HepG2 (cell line): ENCODE measurements around the gene PRIMPOL. TPM values are rescaled to one million over a fixed set of nuclear protein-coding genes. Genes with fewer than 3 reads are reported as not detected.

Experiments
- ATAC-seq: fragments of 200-7000 bp; cut with Tn5 transposase; 3 replicates; pipeline ENCODE4 v1.9.1; 2020; ENCODE audit warnings: mild to moderate bottlenecking, moderate library complexity
- BruUV-seq: library from RNA; stranded (reverse); fragments of 400-500 nt; replicated peaks from 2 replicates; lab custom pipeline; 2021; lab: Mats Ljungman, UMichigan
- CTCF ChIA-PET: fragments of 300-600 bp; formaldehyde crosslinking; extraction: SDS; loops from one replicate; lab custom pipeline; 2021; ENCODE audit warnings: low total read pairs, inconsistent platforms, low intra/inter-chr PET ratio; lab: Yijun Ruan, JAX
- POLR2A ChIA-PET: fragments of 350-600 bp; sonication (Branson Sonifier 250); formaldehyde crosslinking; loops from one replicate; lab custom pipeline; 2020; ENCODE audit warnings: antibody characterized with exemption, inconsistent platforms; lab: Yijun Ruan, JAX
- DNase-seq: peaks from one replicate; pipeline ENCODE4 v3.0.0-alpha.2; 2015; ENCODE audit warnings: low spot score
- FAIRE-seq: peaks from 3 replicates; lab custom pipeline; 2011; peaks lifted over from hg19 to GRCh38; lab: Jason Lieb, UNC
- H2AFZ ChIP-seq: one replicate; pipeline ENCODE4 v1.6.1; 2011; ENCODE audit warnings: low read length, inconsistent platforms
- H3K27ac ChIP-seq: fragments of 300-600 bp; 3 replicates; pipeline ENCODE4 v1.8.0; 2011; ENCODE audit warnings: mixed run types, mild to moderate bottlenecking, mixed read lengths, low read length, inconsistent platforms; ENCODE audit not compliant: insufficient read depth; ENCODE audit errors: extremely low read length
- H3K27me3 ChIP-seq, 2 experiments: fragments of 200-600 bp in 1 of 2; 2 replicates in 1 of 2; 3 replicates in 1 of 2; pipeline versions ENCODE4 v1.6.0 to v1.8.0; 2011; ENCODE audit warnings: low read length in 2 of 2, mild to moderate bottlenecking in 2 of 2, moderate library complexity in 2 of 2, inconsistent platforms in 1 of 2; ENCODE audit not compliant: insufficient read depth in 2 of 2, control insufficient read depth in 1 of 2
- H3K36me3 ChIP-seq, 2 experiments: fragments of 200-600 bp in 1 of 2; replicated peaks in 1 of 2; 2 replicates in 1 of 2; 3 replicates in 1 of 2; pipeline versions ENCODE4 v1.5.1 to v1.8.0; 2011; ENCODE audit warnings: low read length in 2 of 2, inconsistent platforms in 1 of 2; ENCODE audit not compliant: insufficient read depth in 2 of 2, control insufficient read depth in 1 of 2
- H3K4me1 ChIP-seq: 2 replicates; pipeline ENCODE4 v1.5.1; 2012; ENCODE audit warnings: low read length, inconsistent platforms; ENCODE audit not compliant: insufficient read depth
- H3K4me2 ChIP-seq: 2 replicates; pipeline ENCODE4 v1.6.0; 2011; ENCODE audit warnings: low read depth, low read length, inconsistent platforms
- H3K4me3 ChIP-seq, 3 experiments: fragments of 200-600 bp in 1 of 3; sonication (generic), shearing (Covaris generic) in 1 of 3; replicated peaks in 1 of 3; 2 replicates each; pipeline ENCODE4 v1.5.1; 2011 to 2016; ENCODE audit warnings: low read length in 3 of 3, inconsistent platforms in 2 of 3, low read depth in 2 of 3, mild to moderate bottlenecking in 2 of 3, control low read depth in 1 of 3, mixed read lengths in 1 of 3; ENCODE audit not compliant: insufficient read depth in 1 of 3
- H3K79me2 ChIP-seq: one replicate; pipeline ENCODE4 v1.6.1; 2011; ENCODE audit warnings: low read length, inconsistent platforms; ENCODE audit not compliant: insufficient read depth
- H3K9ac ChIP-seq: 2 replicates; pipeline ENCODE4 v1.6.0; 2011; ENCODE audit warnings: mild to moderate bottlenecking, low read depth, low read length, inconsistent platforms; ENCODE audit not compliant: insufficient read depth
- H3K9me3 ChIP-seq: 2 replicates; pipeline ENCODE4 v1.5.1; 2012; ENCODE audit warnings: mild to moderate bottlenecking, low read length
- H4K20me1 ChIP-seq: 2 replicates; pipeline ENCODE4 v1.6.0; 2011; ENCODE audit warnings: inconsistent platforms, mild to moderate bottlenecking, low read length, moderate library complexity; ENCODE audit not compliant: insufficient read depth
- ATF5 ChIP-seq: sonication (generic); formaldehyde crosslinking; IDR thresholded peaks from 2 replicates; pipeline ENCODE4 v1.4.0; 2020; ENCODE audit warnings: mild to moderate bottlenecking, low read depth, missing genetic modification reagents
- BCL6 ChIP-seq: IDR thresholded peaks from 2 replicates; pipeline ENCODE4 v1.6.1; 2016; ENCODE audit warnings: missing genetic modification reagents, missing compliant biosample characterization
- CEBPG ChIP-seq: IDR thresholded peaks from 2 replicates; pipeline ENCODE4 v1.6.1; 2016
- EP300 ChIP-seq, 3 experiments: sonication (generic) in 1 of 3; formaldehyde crosslinking in 1 of 3; IDR thresholded peaks; 2 replicates each; pipeline versions ENCODE4 v1.5.1 to v1.6.1; 2011 to 2020; ENCODE audit warnings: low read depth in 2 of 3, low read length in 2 of 3, borderline replicate concordance in 1 of 3, improper control_type of control experiment in 1 of 3, mild to moderate bottlenecking in 1 of 3, missing genetic modification reagents in 1 of 3, moderate library complexity in 1 of 3
- GRHL1 ChIP-seq: sonication (generic); formaldehyde crosslinking; conservative IDR thresholded peaks from 2 replicates; pipeline ENCODE4 v1.8.0; 2022; ENCODE audit warnings: missing genetic modification reagents
- MNT ChIP-seq: fragments of 450-650 bp; IDR thresholded peaks from 2 replicates; pipeline ENCODE4 v1.6.1; 2016
- MTF1 ChIP-seq: sonication (generic); formaldehyde crosslinking; IDR thresholded peaks from 2 replicates; pipeline ENCODE4 v1.5.0; 2020; ENCODE audit warnings: missing genetic modification reagents
- MXD1 ChIP-seq: sonication (generic); formaldehyde crosslinking; IDR thresholded peaks from 2 replicates; pipeline ENCODE4 v1.4.0; 2020; ENCODE audit warnings: mild to moderate bottlenecking, missing genetic modification reagents
- RXRB ChIP-seq: IDR thresholded peaks from 2 replicates; pipeline ENCODE4 v1.6.1; 2016; ENCODE audit warnings: borderline replicate concordance, missing genetic modification reagents, missing compliant biosample characterization
- SNAPC5 ChIP-seq: sonication (generic); formaldehyde crosslinking; IDR thresholded peaks from 2 replicates; pipeline ENCODE4 v1.8.1; 2023; ENCODE audit warnings: mild to moderate bottlenecking, missing genetic modification reagents, borderline replicate concordance
- TEF ChIP-seq: sonication (generic); formaldehyde crosslinking; IDR thresholded peaks from 2 replicates; pipeline ENCODE4 v1.5.0; 2020; ENCODE audit warnings: missing genetic modification reagents
- ZNF414 ChIP-seq: sonication (generic); formaldehyde crosslinking; IDR thresholded peaks from 2 replicates; pipeline ENCODE4 v1.5.0; 2020; ENCODE audit warnings: missing genetic modification reagents
- ZNF510 ChIP-seq: sonication (generic); formaldehyde crosslinking; IDR thresholded peaks from 2 replicates; pipeline ENCODE4 v1.4.0; 2020; ENCODE audit warnings: low read depth, mild to moderate bottlenecking, missing genetic modification reagents
- WGBS: methylation state at CpG from one replicate; pipeline ENCODE4 v1.1.6; 2017; ENCODE audit warnings: low lambda C conversion rate; 5-methylcytosine and 5-hydroxymethylcytosine counted together
- in situ Hi-C: cut with HindIII; loops from 2 replicates; pipeline ENCODE4 v1.10.0; 2017; ENCODE audit warnings: low pct_unique_long_range_greater_than_20kb; ENCODE audit not compliant: extremely low pct_ligation_motif_present
- intact Hi-C: fragments of 100-400 bp; cut with micrococcal nuclease; formaldehyde crosslinking; loops from one replicate; pipeline ENCODE4 v1.10.0; 2022; ENCODE audit not compliant: unreplicated experiment
- polyA plus RNA-seq, 8 experiments: library from polyadenylated mRNA; depleted of rRNA in 3 of 8; stranded (reverse) in 7 of 8; unstranded in 1 of 8; fragments of >200 nt; fragmentation: Illumina TruSeq in 4 of 8; extraction: Trizol in 4 of 8; gene quantifications; 2 replicates each; pipeline versions ENCODE4 v1.2.1 to v1.2.3, GENCODE V29; 2011 to 2016; ENCODE audit warnings: low read depth in 4 of 8, missing spikeins in 1 of 8, mixed read lengths in 1 of 8; ENCODE audit not compliant: insufficient read depth in 1 of 8
- total RNA-seq, 5 experiments: library from RNA; depleted of rRNA; stranded (reverse); fragments of >200 nt; fragmentation: Illumina TruSeq; extraction: Trizol; gene quantifications; 2 replicates each; pipeline ENCODE4 v1.2.3, GENCODE V29; 2016; ENCODE audit warnings: low read depth in 1 of 5

Gene PRIMPOL
- total and polyA plus RNA-seq, 2 of the 13 experiments (the other 11 are each of a cell fraction or from before 2014, with no cell fraction given), result 7.3 to 11.0 TPM

GRCh38 chr4:184728858-184729257 is 79.3 kb downstream of the PRIMPOL start (continued):
- no peak for TF ChIP-seq GRHL1 (CRISPR knock-in tag)
- no peak for TF ChIP-seq ZNF510
- no peak for TF ChIP-seq MTF1 (CRISPR knock-in tag)
- peak; percentile 40; the same call in 1 of the 2 replicates for TF ChIP-seq BCL6 (CRISPR knock-in tag)
- TF ChIP-seq EP300 (IDR thresholded peaks at IDR 0.05; ENCODE audit: low read depth in 2 of 2, low read length in 2 of 2), result peak in 1 of 2 experiments; percentile 45; a peak in 1 of 4 replicates
- TF ChIP-seq EP300 (CRISPR knock-in tag; IDR thresholded peaks at IDR 0.05; ENCODE audit: borderline replicate concordance), result no peak
- TF ChIP-seq TEF (CRISPR knock-in tag), result no peak

- 73% methylated on average over 5 of the region's 5 CpGs for WGBS
- POLR2A ChIA-PET, result no interaction called here
- Histone ChIP-seq H3K4me2 (no peak overlapping the region), H3K27ac (no peak overlapping the region), H3K4me3 (no peak overlapping the region), H4K20me1 (no peaks in the 10 kb centered on the region), H3K79me2 (peaks cover 46% of the 10 kb centered on the region), H3K27me3 (no peaks in the 10 kb centered on the region), H3K4me1 (peaks cover 58% of the 10 kb centered on the region), H3K36me3 (peaks cover 2 to 25% of the 10 kb centered on the region in 2 experiments), H3K9me3 (no peaks in the 10 kb centered on the region), H3K9ac (no peak overlapping the region), H2AFZ (no peak overlapping the region)
- BruUV-seq, result no TSS peak
- intact Hi-C loops (loop anchor here (10.0 kb wide), 1 partner anchor 465 kb away; no protein-coding TSS in a partner anchor), in situ Hi-C loops (no loop called here)
- CTCF ChIA-PET, result no interaction called here
- DNase-seq (no peak), ATAC-seq (no peak), FAIRE-seq (no peak)
- TF ChIP-seq MNT (no peak), ATF5 (CRISPR knock-in tag) (no peak), ZNF414 (CRISPR knock-in tag) (no peak), SNAPC5 (CRISPR knock-in tag) (no peak), MXD1 (CRISPR knock-in tag) (no peak), RXRB (no peak), CEBPG (CRISPR knock-in tag) (no peak)
These were observed 80.4 kb downstream of the PRIMPOL start for GRCh38 chr4:184729946-184730345.
